Measurements from ENCODE around the gene ATG16L2.
A peak's percentile ranks its signal among the peaks of the same experiment; 100 is the strongest.

Gene ATG16L2

GRCh38 chr11:72833083-72833733 is 19.0 kb downstream of the ATG16L2 start:
- no peak for TF ChIP-seq CTCF (conservative IDR thresholded peaks at IDR 0.05; ENCODE audit: low read depth, low read length)
- H3K4me3 ChIP-seq (ENCODE audit: low read depth, low read length): no peak overlapping the region
- no peak for DNase-seq (ENCODE audit: low read depth)

GRCh38 chr11:72833811-72834493 is 19.7 kb downstream of the ATG16L2 start:
- no peak overlapping the region for H3K4me3 ChIP-seq (ENCODE audit: low read depth, low read length)
- no peak for DNase-seq (ENCODE audit: low read depth)
- no peak for TF ChIP-seq CTCF (conservative IDR thresholded peaks at IDR 0.05; ENCODE audit: low read depth, low read length)

GRCh38 chr11:72834905-72835304 is 20.7 kb downstream of the ATG16L2 start:
- DNase-seq (ENCODE audit: low read depth): no peak
- no peak overlapping the region for H3K4me3 ChIP-seq (ENCODE audit: low read depth, low read length)
- TF ChIP-seq CTCF (conservative IDR thresholded peaks at IDR 0.05; ENCODE audit: low read depth, low read length): no peak

GRCh38 chr11:72836111-72836510 is 21.9 kb downstream of the ATG16L2 start:
- TF ChIP-seq CTCF (conservative IDR thresholded peaks at IDR 0.05; ENCODE audit: low read depth, low read length): no peak
- no peak overlapping the region for H3K4me3 ChIP-seq (ENCODE audit: low read depth, low read length)
- no peak for DNase-seq (ENCODE audit: low read depth)

GRCh38 chr11:72838691-72839305 is 24.6 kb downstream of the ATG16L2 start:
- DNase-seq (ENCODE audit: low read depth): peak; percentile 57
- no peak overlapping the region for H3K4me3 ChIP-seq (ENCODE audit: low read depth, low read length)
- TF ChIP-seq CTCF (conservative IDR thresholded peaks at IDR 0.05; ENCODE audit: low read depth, low read length): no peak

GRCh38 chr11:72840780-72841179 is 26.6 kb downstream of the ATG16L2 start:
- no peak for TF ChIP-seq CTCF (conservative IDR thresholded peaks at IDR 0.05; ENCODE audit: low read depth, low read length)
- H3K4me3 ChIP-seq (ENCODE audit: low read depth, low read length): no peak overlapping the region
- peak; percentile 92 for DNase-seq (ENCODE audit: low read depth)
